HepG2 (cell line): ENCODE measurements around the gene HYAL2. TPM values are rescaled to one million over a fixed set of nuclear protein-coding genes. Genes with fewer than 3 reads are reported as not detected.

Experiments used
- CREM ChIP-seq, 2 experiments: sonication (generic) in 1 of 2; formaldehyde crosslinking in 1 of 2; IDR thresholded peaks; 2 replicates each; pipeline versions ENCODE4 v1.4.0 to v1.6.1; 2016 to 2020; ENCODE audit warnings: antibody characterized with exemption in 1 of 2, mild to moderate bottlenecking in 1 of 2, missing genetic modification reagents in 1 of 2
- HOXD1 ChIP-seq: sonication (generic); formaldehyde crosslinking; IDR thresholded peaks from 2 replicates; pipeline ENCODE4 v1.5.0; 2020; ENCODE audit warnings: missing genetic modification reagents
- IRX3 ChIP-seq: sonication (generic); formaldehyde crosslinking; IDR thresholded peaks from 2 replicates; pipeline ENCODE4 v1.8.1; 2023; ENCODE audit warnings: mild to moderate bottlenecking, low read depth, missing genetic modification reagents, borderline replicate concordance
- MATR3 ChIP-seq: sonication (generic); formaldehyde crosslinking; IDR thresholded peaks from 2 replicates; pipeline ENCODE4 v1.4.0; 2020; ENCODE audit warnings: missing genetic modification reagents
- MTA3 ChIP-seq: sonication (generic); formaldehyde crosslinking; IDR thresholded peaks from 2 replicates; pipeline ENCODE4 v1.4.0; 2020; ENCODE audit warnings: missing genetic modification reagents
- NCOA5 ChIP-seq: sonication (generic); formaldehyde crosslinking; IDR thresholded peaks from 2 replicates; pipeline ENCODE4 v1.4.0; 2020; ENCODE audit warnings: missing genetic modification reagents
- NFRKB ChIP-seq: fragments of 450-650 bp; IDR thresholded peaks from 2 replicates; pipeline ENCODE4 v1.6.1; 2017
- NFYB ChIP-seq: sonication (generic); formaldehyde crosslinking; IDR thresholded peaks from 2 replicates; pipeline ENCODE4 v1.4.0; 2020; ENCODE audit warnings: missing genetic modification reagents
- PAF1 ChIP-seq: IDR thresholded peaks from 2 replicates; pipeline ENCODE4 v1.6.1; 2016; ENCODE audit warnings: missing genetic modification reagents, missing compliant biosample characterization
- PLSCR1 ChIP-seq: sonication (generic); formaldehyde crosslinking; IDR thresholded peaks from 2 replicates; pipeline ENCODE4 v1.5.0; 2020; ENCODE audit warnings: missing genetic modification reagents, mild to moderate bottlenecking, borderline replicate concordance
- POGZ ChIP-seq: sonication (generic); formaldehyde crosslinking; IDR thresholded peaks from 2 replicates; pipeline ENCODE4 v1.4.0; 2020; ENCODE audit warnings: mild to moderate bottlenecking, missing genetic modification reagents
- SAFB2 ChIP-seq: sonication (generic); formaldehyde crosslinking; IDR thresholded peaks from 2 replicates; pipeline ENCODE4 v1.5.1; 2020; ENCODE audit warnings: missing genetic modification reagents, low read depth, mild to moderate bottlenecking, borderline replicate concordance
- SIX4 ChIP-seq: sonication (generic); formaldehyde crosslinking; IDR thresholded peaks from 2 replicates; pipeline ENCODE4 v1.4.0; 2020; ENCODE audit warnings: missing genetic modification reagents
- SPEN ChIP-seq: sonication (generic); formaldehyde crosslinking; IDR thresholded peaks from 2 replicates; pipeline ENCODE4 v1.5.1; 2020; ENCODE audit warnings: low read depth, mild to moderate bottlenecking, missing genetic modification reagents
- SUZ12 ChIP-seq: fragments of 150-350 bp; IDR thresholded peaks from 2 replicates; pipeline ENCODE4 v1.6.1; 2014; ENCODE audit warnings: low read depth, low read length
- TBP ChIP-seq: sonication (generic); formaldehyde crosslinking; IDR thresholded peaks from 2 replicates; pipeline ENCODE4 v1.5.0; 2020; ENCODE audit warnings: missing genetic modification reagents
- TEAD3 ChIP-seq: optimal IDR thresholded peaks from 2 replicates; pipeline ENCODE3; 2016; ENCODE audit warnings: borderline replicate concordance
- YEATS4 ChIP-seq: sonication (generic); formaldehyde crosslinking; IDR thresholded peaks from 2 replicates; pipeline ENCODE4 v1.4.0; 2020; ENCODE audit warnings: missing genetic modification reagents, borderline replicate concordance
- ZFAT ChIP-seq: sonication (generic); formaldehyde crosslinking; conservative IDR thresholded peaks from 2 replicates; pipeline ENCODE4 v1.8.1; 2023; ENCODE audit warnings: missing genetic modification reagents, inconsistent platforms
- ZHX2 ChIP-seq, 2 experiments: sonication (generic) in 1 of 2; formaldehyde crosslinking in 1 of 2; IDR thresholded peaks; 2 replicates each; pipeline versions ENCODE4 v1.6.1 to v1.9.0; 2014 to 2022; ENCODE audit warnings: antibody characterized with exemption in 1 of 2, borderline replicate concordance in 1 of 2, inconsistent platforms in 1 of 2, low read depth in 1 of 2, missing genetic modification reagents in 1 of 2
- ZNF280D ChIP-seq: sonication (generic); formaldehyde crosslinking; IDR thresholded peaks from 2 replicates; pipeline ENCODE4 v1.5.1; 2020; ENCODE audit warnings: mild to moderate bottlenecking, missing genetic modification reagents
- ZNF510 ChIP-seq: sonication (generic); formaldehyde crosslinking; IDR thresholded peaks from 2 replicates; pipeline ENCODE4 v1.4.0; 2020; ENCODE audit warnings: low read depth, mild to moderate bottlenecking, missing genetic modification reagents
- ZNF761 ChIP-seq: sonication (generic); formaldehyde crosslinking; conservative IDR thresholded peaks from 2 replicates; pipeline ENCODE4 v1.4.0; 2020; ENCODE audit warnings: mild to moderate bottlenecking, missing genetic modification reagents
- polyA plus RNA-seq, 8 experiments: library from polyadenylated mRNA; depleted of rRNA in 3 of 8; stranded (reverse) in 7 of 8; unstranded in 1 of 8; fragments of >200 nt; fragmentation: Illumina TruSeq in 4 of 8; extraction: Trizol in 4 of 8; gene quantifications; 2 replicates each; pipeline versions ENCODE4 v1.2.1 to v1.2.3, GENCODE V29; 2011 to 2016; ENCODE audit warnings: low read depth in 4 of 8, missing spikeins in 1 of 8, mixed read lengths in 1 of 8; ENCODE audit not compliant: insufficient read depth in 1 of 8
- total RNA-seq, 5 experiments: library from RNA; depleted of rRNA; stranded (reverse); fragments of >200 nt; fragmentation: Illumina TruSeq; extraction: Trizol; gene quantifications; 2 replicates each; pipeline ENCODE4 v1.2.3, GENCODE V29; 2016; ENCODE audit warnings: low read depth in 1 of 5

The HYAL2 gene
- total and polyA plus RNA-seq, 2 of the 13 experiments (the other 11 are each of a cell fraction or from before 2014, with no cell fraction given) = 76.2 to 102 TPM

- TF ChIP-seq ZNF280D (CRISPR knock-in tag) = no peak
- 0 out of 2 replicates have a peak, but pooled peaks have one; percentile 17 for TF ChIP-seq ZNF761 (CRISPR knock-in tag)
- no peak for TF ChIP-seq NFYB (CRISPR knock-in tag)
- no peak for TF ChIP-seq HOXD1 (CRISPR knock-in tag)
- TF ChIP-seq ZHX2 (IDR thresholded peaks at IDR 0.05; ENCODE audit: low read depth) = no peak
- TF ChIP-seq ZHX2 (CRISPR knock-in tag; IDR thresholded peaks at IDR 0.05; ENCODE audit: borderline replicate concordance) = no peak
- TF ChIP-seq SIX4 = no peak
- peak; percentile 78 for TF ChIP-seq CREM (IDR thresholded peaks at IDR 0.05)
- TF ChIP-seq CREM (CRISPR knock-in tag; IDR thresholded peaks at IDR 0.05) = no peak
- TF ChIP-seq NFRKB = no peak
- TF ChIP-seq SPEN (CRISPR knock-in tag) = no peak
- TF ChIP-seq TBP (CRISPR knock-in tag) = 0 out of 2 replicates have a peak, but pooled peaks have one; percentile 69
- TF ChIP-seq SUZ12 = no peak
- TF ChIP-seq YEATS4 (CRISPR knock-in tag) = no peak; the same call in 1 of the 2 replicates
- TF ChIP-seq IRX3 (CRISPR knock-in tag) = no peak
- no peak for TF ChIP-seq SAFB2 (CRISPR knock-in tag)
- TF ChIP-seq NCOA5 = 0 out of 2 replicates have a peak, but pooled peaks have one; percentile 14
- no peak for TF ChIP-seq TEAD3 (CRISPR knock-in tag)
- TF ChIP-seq MTA3 (CRISPR knock-in tag) = no peak
- TF ChIP-seq ZNF510 (CRISPR knock-in tag) = no peak
- TF ChIP-seq PLSCR1 (CRISPR knock-in tag) = no peak
- TF ChIP-seq ZFAT = no peak
- TF ChIP-seq MATR3 (CRISPR knock-in tag) = no peak
- no peak for TF ChIP-seq PAF1 (CRISPR knock-in tag)
- peak; percentile 5; the same call in 1 of the 2 replicates for TF ChIP-seq POGZ (CRISPR knock-in tag)
Observed at GRCh38 chr3:50299638-50299928, 23.0 kb downstream of the HYAL2 start (continued).
